ENCODE measurements around the gene CCNI.

CCNI gene

GRCh38 chr4:77075869-77076799, at the start of gene CCNI:
Gene CCNI (minus strand): TSS chr4:77075989. CDS start chr4:77066362, 9,627 bp downstream.
- no peaks in the 10 kb centered on the region for H3K27me3 Mint-ChIP-seq
- no peaks in the 10 kb centered on the region for H3K9me3 Mint-ChIP-seq
- peak; percentile 90 for ATAC-seq
- peaks cover 13% of the 10 kb centered on the region for H3K36me3 Mint-ChIP-seq
- H3K27ac Mint-ChIP-seq, result no peak within 1 kb of the TSS
- H3K4me1 Mint-ChIP-seq, result peaks cover 31% of the 10 kb centered on the region
- no peak within 1 kb of the TSS for H3K4me3 Mint-ChIP-seq

GRCh38 chr4:77124576-77124975, 48.8 kb upstream of the CCNI start:
- Mint-ChIP-seq H3K27me3 (no peaks in the 10 kb centered on the region), H3K4me1 (peaks cover 70% of the 10 kb centered on the region), H3K9me3 (no peaks in the 10 kb centered on the region), H3K4me3 (no peak overlapping the region), H3K27ac (peak overlapping the region; percentile 58), H3K36me3 (no peaks in the 10 kb centered on the region)
- no peak for ATAC-seq

GRCh38 chr4:77123411-77123810, 47.6 kb upstream of the CCNI start:
- peaks cover 69% of the 10 kb centered on the region for H3K4me1 Mint-ChIP-seq
- H3K4me3 Mint-ChIP-seq, result no peak overlapping the region
- H3K36me3 Mint-ChIP-seq, result no peaks in the 10 kb centered on the region
- H3K27me3 Mint-ChIP-seq, result no peaks in the 10 kb centered on the region
- H3K9me3 Mint-ChIP-seq, result no peaks in the 10 kb centered on the region
- H3K27ac Mint-ChIP-seq, result peak overlapping the region; percentile 58
- ATAC-seq, result peak; percentile 35

- ATAC-seq, result no peak
- H3K4me3 Mint-ChIP-seq, result no peak overlapping the region
- no peaks in the 10 kb centered on the region for H3K9me3 Mint-ChIP-seq
- H3K4me1 Mint-ChIP-seq, result peaks cover 62% of the 10 kb centered on the region
- no peaks in the 10 kb centered on the region for H3K36me3 Mint-ChIP-seq
- H3K27me3 Mint-ChIP-seq, result no peaks in the 10 kb centered on the region
- no peak overlapping the region for H3K27ac Mint-ChIP-seq
These were observed 46.9 kb upstream of the CCNI start for GRCh38 chr4:77122656-77123055.

GRCh38 chr4:77121736-77122240, 46.0 kb upstream of the CCNI start:
- H3K27ac Mint-ChIP-seq, result peak overlapping the region; percentile 61
- no peak for ATAC-seq
- peaks cover 56% of the 10 kb centered on the region for H3K4me1 Mint-ChIP-seq
- H3K36me3 Mint-ChIP-seq, result no peaks in the 10 kb centered on the region
- no peaks in the 10 kb centered on the region for H3K9me3 Mint-ChIP-seq
- no peaks in the 10 kb centered on the region for H3K27me3 Mint-ChIP-seq
- no peak overlapping the region for H3K4me3 Mint-ChIP-seq

GRCh38 chr4:77120886-77121508, 45.2 kb upstream of the CCNI start:
- no peak overlapping the region for H3K4me3 Mint-ChIP-seq
- H3K27ac Mint-ChIP-seq, result peak overlapping the region; percentile 61
- H3K27me3 Mint-ChIP-seq, result no peaks in the 10 kb centered on the region
- H3K9me3 Mint-ChIP-seq, result no peaks in the 10 kb centered on the region
- ATAC-seq, result peak; percentile 72
- H3K4me1 Mint-ChIP-seq, result peaks cover 54% of the 10 kb centered on the region
- no peaks in the 10 kb centered on the region for H3K36me3 Mint-ChIP-seq

- no peak for ATAC-seq
- H3K27me3 Mint-ChIP-seq, result no peaks in the 10 kb centered on the region
These were observed 41.9 kb upstream of the CCNI start for GRCh38 chr4:77117721-77118120.

GRCh38 chr4:77113069-77113468, 37.3 kb upstream of the CCNI start:
- no peak for ATAC-seq
- Mint-ChIP-seq H3K27me3 (no peaks in the 10 kb centered on the region), H3K9me3 (no peaks in the 10 kb centered on the region), H3K4me3 (no peak overlapping the region), H3K36me3 (no peaks in the 10 kb centered on the region), H3K27ac (no peak overlapping the region), H3K4me1 (no peaks in the 10 kb centered on the region)

More at GRCh38 chr4:77117721-77118120, 41.9 kb upstream of the CCNI start:
- Mint-ChIP-seq H3K36me3 (no peaks in the 10 kb centered on the region), H3K9me3 (no peaks in the 10 kb centered on the region), H3K27ac (peak overlapping the region; percentile 23), H3K4me3 (no peak overlapping the region), H3K4me1 (peaks cover 22% of the 10 kb centered on the region)

- Mint-ChIP-seq H3K4me3 (no peak overlapping the region), H3K9me3 (no peaks in the 10 kb centered on the region), H3K27ac (no peak overlapping the region), H3K27me3 (no peaks in the 10 kb centered on the region), H3K4me1 (peaks cover 12% of the 10 kb centered on the region), H3K36me3 (no peaks in the 10 kb centered on the region)
- ATAC-seq, result no peak
These were observed 34.9 kb upstream of the CCNI start for GRCh38 chr4:77110730-77111129.

- Mint-ChIP-seq H3K27me3 (no peaks in the 10 kb centered on the region), H3K4me3 (no peak overlapping the region), H3K4me1 (peaks cover 27% of the 10 kb centered on the region), H3K9me3 (no peaks in the 10 kb centered on the region), H3K36me3 (no peaks in the 10 kb centered on the region), H3K27ac (no peak overlapping the region)
- no peak for ATAC-seq
These were observed 29.2 kb upstream of the CCNI start for GRCh38 chr4:77104791-77105540.

- H3K4me3 Mint-ChIP-seq, result no peak overlapping the region
- H3K4me1 Mint-ChIP-seq, result peaks cover 27% of the 10 kb centered on the region
- no peak for ATAC-seq
- H3K27me3 Mint-ChIP-seq, result no peaks in the 10 kb centered on the region
- H3K27ac Mint-ChIP-seq, result no peak overlapping the region
- H3K9me3 Mint-ChIP-seq, result no peaks in the 10 kb centered on the region
- H3K36me3 Mint-ChIP-seq, result no peaks in the 10 kb centered on the region
These were observed 28.6 kb upstream of the CCNI start for GRCh38 chr4:77104388-77104787.

- H3K27me3 Mint-ChIP-seq, result no peaks in the 10 kb centered on the region
- H3K36me3 Mint-ChIP-seq, result no peaks in the 10 kb centered on the region
- H3K4me3 Mint-ChIP-seq, result no peak overlapping the region
- no peak overlapping the region for H3K27ac Mint-ChIP-seq
- no peaks in the 10 kb centered on the region for H3K9me3 Mint-ChIP-seq
- ATAC-seq, result no peak
- peaks cover 22% of the 10 kb centered on the region for H3K4me1 Mint-ChIP-seq
These were observed 24.4 kb upstream of the CCNI start for GRCh38 chr4:77100234-77100633.

- Mint-ChIP-seq H3K9me3 (no peaks in the 10 kb centered on the region), H3K36me3 (no peaks in the 10 kb centered on the region), H3K4me1 (peaks cover 26% of the 10 kb centered on the region), H3K27me3 (no peaks in the 10 kb centered on the region), H3K27ac (no peak overlapping the region), H3K4me3 (no peak overlapping the region)
- no peak for ATAC-seq
These were observed 21.8 kb upstream of the CCNI start for GRCh38 chr4:77097611-77098010.

GRCh38 chr4:77095101-77095821, 19.5 kb upstream of the CCNI start:
- ATAC-seq, result peak; percentile 98
- no peaks in the 10 kb centered on the region for H3K27me3 Mint-ChIP-seq
- H3K4me1 Mint-ChIP-seq, result peaks cover 22% of the 10 kb centered on the region
- no peaks in the 10 kb centered on the region for H3K9me3 Mint-ChIP-seq
- no peak overlapping the region for H3K4me3 Mint-ChIP-seq
- no peaks in the 10 kb centered on the region for H3K36me3 Mint-ChIP-seq
- peak overlapping the region; percentile 38 for H3K27ac Mint-ChIP-seq
